Gastrocnemius medialis (tissue), 4 donors: ENCODE measurements around the gene ZNF646.

ENCODE experiments used
- CTCF ChIP-seq, 5 experiments: fragments of 450-650 bp in 3 of 5; fragments of 200-600 bp in 2 of 5; sonication (generic) in 2 of 5; IDR thresholded peaks in 4 of 5; conservative IDR thresholded peaks in 1 of 5; 1 replicate in 4 of 5; 2 replicates in 1 of 5; pipeline ENCODE4 v1.5.1; 2016 to 2019; ENCODE audit warnings: antibody characterized with exemption in 5 of 5, mild to moderate bottlenecking in 3 of 5, moderate library complexity in 3 of 5
- POLR2A ChIP-seq, 2 donors: fragments of 450-650 bp; IDR thresholded peaks; one replicate each; pipeline ENCODE4 v1.6.1; 2017; ENCODE audit warnings: antibody characterized with exemption in 2 of 2, mild to moderate bottlenecking in 2 of 2, moderate library complexity in 2 of 2

GRCh38 chr16:31087971-31088370 is 13.7 kb downstream of the ZNF646 start:
- no peak for TF ChIP-seq CTCF (IDR thresholded peaks at IDR 0.05 in 4 of 5, conservative IDR thresholded peaks at IDR 0.05 in 1 of 5)
- no peak for TF ChIP-seq POLR2A (IDR thresholded peaks at IDR 0.05)
